ENCODE data around the gene PYCARD. TPM values are rescaled to one million over a fixed set of nuclear protein-coding genes. Genes with fewer than 3 reads are reported as not detected.

Gene PYCARD
- total RNA-seq, 3 donors from 2014 or later: 32.9 to 50.2 (median 35.7) TPM

GRCh38 chr16:31225193-31225592 lies 22.6 kb upstream of the PYCARD start:
- Histone ChIP-seq H3K4me3 (no peak overlapping the region), H3K9me3 (no peaks in the 10 kb centered on the region), H3K27ac (no peak overlapping the region), H3K27me3 (no peaks in the 10 kb centered on the region), H3K36me3 (no peaks in the 10 kb centered on the region), H3K4me1 (no peaks in the 10 kb centered on the region)
- TF ChIP-seq POLR2A (IDR thresholded peaks at IDR 0.05) (no peak), POLR2AphosphoS5 (IDR thresholded peaks at IDR 0.05) (no peak), CTCF (IDR thresholded peaks at IDR 0.05) (no peak)
- intact Hi-C loops (cut with DNase I; ENCODE audit: low total_unique reads): no loop called here
- no peak for DNase-seq (ENCODE audit: low spot score in 2 of 2)

GRCh38 chr16:31224092-31224955 lies 21.8 kb upstream of the PYCARD start:
- intact Hi-C loops (cut with DNase I; ENCODE audit: low total_unique reads): no loop called here
- no peak overlapping the region for H3K27ac ChIP-seq
- no peaks in the 10 kb centered on the region for H3K27me3 ChIP-seq
- no peak overlapping the region for H3K4me3 ChIP-seq
- no peak for TF ChIP-seq POLR2A (IDR thresholded peaks at IDR 0.05)
- no peak for TF ChIP-seq CTCF (IDR thresholded peaks at IDR 0.05)
- no peaks in the 10 kb centered on the region for H3K36me3 ChIP-seq
- no peak for DNase-seq (ENCODE audit: low spot score in 2 of 2)
- no peaks in the 10 kb centered on the region for H3K4me1 ChIP-seq
- H3K9me3 ChIP-seq: no peaks in the 10 kb centered on the region

- H3K9me3 ChIP-seq: no peaks in the 10 kb centered on the region
- intact Hi-C loops (cut with DNase I; ENCODE audit: low total_unique reads): no loop called here
- no peak for TF ChIP-seq POLR2AphosphoS5 (IDR thresholded peaks at IDR 0.05)
Measured at GRCh38 chr16:31223044-31223443, 20.5 kb upstream of the PYCARD start.

GRCh38 chr16:31221357-31222160 lies 19.0 kb upstream of the PYCARD start:
- intact Hi-C loops (cut with DNase I; ENCODE audit: low total_unique reads): no loop called here
- no peaks in the 10 kb centered on the region for H3K9me3 ChIP-seq
- H3K4me1 ChIP-seq: peaks cover 0 to 4% of the 10 kb centered on the region in 2 donors
- H3K27ac ChIP-seq: no peak overlapping the region
- DNase-seq (ENCODE audit: low spot score in 2 of 2): no peak
- peaks cover 4 to 23% of the 10 kb centered on the region in 2 donors for H3K27me3 ChIP-seq
- H3K4me3 ChIP-seq: no peak overlapping the region
- no peaks in the 10 kb centered on the region for H3K36me3 ChIP-seq
- no peak for TF ChIP-seq CTCF (IDR thresholded peaks at IDR 0.05)
- TF ChIP-seq POLR2AphosphoS5 (IDR thresholded peaks at IDR 0.05): no peak
- no peak for TF ChIP-seq POLR2A (IDR thresholded peaks at IDR 0.05)

More at GRCh38 chr16:31223044-31223443, 20.5 kb upstream of the PYCARD start:
- DNase-seq (ENCODE audit: low spot score in 2 of 2): no peak
- no peak overlapping the region for H3K4me3 ChIP-seq
- no peaks in the 10 kb centered on the region for H3K4me1 ChIP-seq
- H3K27ac ChIP-seq: no peak overlapping the region
- H3K36me3 ChIP-seq: no peaks in the 10 kb centered on the region
- peaks cover under 1 to 10% of the 10 kb centered on the region in 2 donors for H3K27me3 ChIP-seq

GRCh38 chr16:31219154-31219741 lies 16.7 kb upstream of the PYCARD start:
- Histone ChIP-seq H3K27ac (no peak overlapping the region), H3K27me3 (peaks cover 4 to 25% of the 10 kb centered on the region in 2 donors), H3K4me3 (no peak overlapping the region), H3K9me3 (no peaks in the 10 kb centered on the region), H3K36me3 (no peaks in the 10 kb centered on the region), H3K4me1 (peaks cover 0 to 7% of the 10 kb centered on the region in 2 donors)
- TF ChIP-seq POLR2A (IDR thresholded peaks at IDR 0.05): no peak
- TF ChIP-seq POLR2AphosphoS5 (IDR thresholded peaks at IDR 0.05): no peak
- TF ChIP-seq CTCF (IDR thresholded peaks at IDR 0.05): no peak
- intact Hi-C loops (cut with DNase I; ENCODE audit: low total_unique reads): no loop called here
- DNase-seq (ENCODE audit: low spot score in 2 of 2): no peak

All from breast epithelium (tissue), 4 donors.